ENCODE results near the gene RPS5. TPM values are rescaled to one million over a fixed set of nuclear protein-coding genes. Genes with fewer than 3 reads are reported as not detected.

The RPS5 gene
- total and polyA plus RNA-seq, 2 donors (not counting 1 experiment from before 2014, with no cell fraction given) = 1,173 to 2,126 TPM

GRCh38 chr19:58349590-58349989, 37.5 kb upstream of the RPS5 start:
- DNase-seq (ENCODE audit: low read depth in 2 of 2) = no peak
- H3K27ac ChIP-seq (ENCODE audit: insufficient read depth, low read length) = no peak overlapping the region
- H3K9ac ChIP-seq (ENCODE audit: insufficient read depth, low read length) = no peak overlapping the region
- H3K4me1 ChIP-seq (ENCODE audit: control insufficient read depth, extremely low read depth, insufficient read depth, low read length) = no peaks in the 10 kb centered on the region
- no peaks in the 10 kb centered on the region for H3K9me3 ChIP-seq (ENCODE audit: control insufficient read depth, insufficient read depth, low read depth, low read length)
- no peak overlapping the region for H3K4me3 ChIP-seq (replicated peaks in 1 of 4; ENCODE audit: control extremely low read depth in 1 of 4, insufficient read depth in 1 of 4, low read depth in 3 of 4, low read length in 4 of 4)
- H4K20me1 ChIP-seq (ENCODE audit: control insufficient read depth, extremely low read depth, insufficient read depth, low read length) = no peaks in the 10 kb centered on the region
- H3K4me2 ChIP-seq (ENCODE audit: extremely low read depth, insufficient read depth, low read length) = no peak overlapping the region
- H3K79me2 ChIP-seq (ENCODE audit: control insufficient read depth, insufficient read depth, low read length) = no peaks in the 10 kb centered on the region
- TF ChIP-seq CTCF (conservative IDR thresholded peaks at IDR 0.05 in 1 of 2, IDR thresholded peaks at IDR 0.05 in 1 of 2; ENCODE audit: low read depth in 1 of 2, low read length in 2 of 2) (no peak), EZH2 (IDR thresholded peaks at IDR 0.05; ENCODE audit: low read length, missing control alignments) (no peak)
- H3K27me3 ChIP-seq (ENCODE audit: control insufficient read depth, insufficient read depth, low read length) = no peaks in the 10 kb centered on the region
- no peak overlapping the region for H2AFZ ChIP-seq (ENCODE audit: low read length)
- peaks cover 2% of the 10 kb centered on the region for H3K36me3 ChIP-seq (ENCODE audit: control insufficient read depth, insufficient read depth, low read length)

GRCh38 chr19:58350001-58350861, 36.8 kb upstream of the RPS5 start:
- Histone ChIP-seq H3K4me1 (ENCODE audit: control insufficient read depth, extremely low read depth, insufficient read depth, low read length) (no peaks in the 10 kb centered on the region), H3K36me3 (ENCODE audit: control insufficient read depth, insufficient read depth, low read length) (peaks cover 2% of the 10 kb centered on the region), H4K20me1 (ENCODE audit: control insufficient read depth, extremely low read depth, insufficient read depth, low read length) (no peaks in the 10 kb centered on the region), H3K9me3 (ENCODE audit: control insufficient read depth, insufficient read depth, low read depth, low read length) (no peaks in the 10 kb centered on the region), H3K27ac (ENCODE audit: insufficient read depth, low read length) (no peak overlapping the region), H3K4me2 (ENCODE audit: extremely low read depth, insufficient read depth, low read length) (no peak overlapping the region), H3K79me2 (ENCODE audit: control insufficient read depth, insufficient read depth, low read length) (no peaks in the 10 kb centered on the region), H3K4me3 (replicated peaks in 1 of 4; ENCODE audit: control extremely low read depth in 1 of 4, insufficient read depth in 1 of 4, low read depth in 3 of 4, low read length in 4 of 4) (no peak overlapping the region), H3K9ac (ENCODE audit: insufficient read depth, low read length) (no peak overlapping the region), H3K27me3 (ENCODE audit: control insufficient read depth, insufficient read depth, low read length) (no peaks in the 10 kb centered on the region), H2AFZ (ENCODE audit: low read length) (no peak overlapping the region)
- no peak for DNase-seq (ENCODE audit: low read depth in 2 of 2)
- TF ChIP-seq CTCF (conservative IDR thresholded peaks at IDR 0.05 in 1 of 2, IDR thresholded peaks at IDR 0.05 in 1 of 2; ENCODE audit: low read depth in 1 of 2, low read length in 2 of 2) (no peak), EZH2 (IDR thresholded peaks at IDR 0.05; ENCODE audit: low read length, missing control alignments) (no peak)

GRCh38 chr19:58350871-58351557, 36.1 kb upstream of the RPS5 start:
- Histone ChIP-seq H4K20me1 (ENCODE audit: control insufficient read depth, extremely low read depth, insufficient read depth, low read length) (no peaks in the 10 kb centered on the region), H3K27ac (ENCODE audit: insufficient read depth, low read length) (no peak overlapping the region), H3K4me2 (ENCODE audit: extremely low read depth, insufficient read depth, low read length) (no peak overlapping the region), H3K79me2 (ENCODE audit: control insufficient read depth, insufficient read depth, low read length) (no peaks in the 10 kb centered on the region), H3K4me3 (replicated peaks in 1 of 4; ENCODE audit: control extremely low read depth in 1 of 4, insufficient read depth in 1 of 4, low read depth in 3 of 4, low read length in 4 of 4) (no peak overlapping the region), H2AFZ (ENCODE audit: low read length) (no peak overlapping the region), H3K9me3 (ENCODE audit: control insufficient read depth, insufficient read depth, low read depth, low read length) (no peaks in the 10 kb centered on the region), H3K4me1 (ENCODE audit: control insufficient read depth, extremely low read depth, insufficient read depth, low read length) (no peaks in the 10 kb centered on the region), H3K9ac (ENCODE audit: insufficient read depth, low read length) (no peak overlapping the region), H3K36me3 (ENCODE audit: control insufficient read depth, insufficient read depth, low read length) (peaks cover 2% of the 10 kb centered on the region), H3K27me3 (ENCODE audit: control insufficient read depth, insufficient read depth, low read length) (no peaks in the 10 kb centered on the region)
- no peak for DNase-seq (ENCODE audit: low read depth in 2 of 2)
- no peak for TF ChIP-seq CTCF (conservative IDR thresholded peaks at IDR 0.05 in 1 of 2, IDR thresholded peaks at IDR 0.05 in 1 of 2; ENCODE audit: low read depth in 1 of 2, low read length in 2 of 2)
- TF ChIP-seq EZH2 (IDR thresholded peaks at IDR 0.05; ENCODE audit: low read length, missing control alignments) = no peak

Measured in fibroblast of lung (primary cell).